HG03159 (cell line): Measurements from ENCODE around the gene QSOX2.

Source experiments
- ATAC-seq: cut with Tn5 transposase; IDR thresholded peaks from one replicate; pipeline ENCODE4 v1.9.1; 2021; ENCODE audit warnings: mild to moderate bottlenecking, moderate library complexity; ENCODE audit not compliant: unreplicated experiment

Gene QSOX2

DNA sequence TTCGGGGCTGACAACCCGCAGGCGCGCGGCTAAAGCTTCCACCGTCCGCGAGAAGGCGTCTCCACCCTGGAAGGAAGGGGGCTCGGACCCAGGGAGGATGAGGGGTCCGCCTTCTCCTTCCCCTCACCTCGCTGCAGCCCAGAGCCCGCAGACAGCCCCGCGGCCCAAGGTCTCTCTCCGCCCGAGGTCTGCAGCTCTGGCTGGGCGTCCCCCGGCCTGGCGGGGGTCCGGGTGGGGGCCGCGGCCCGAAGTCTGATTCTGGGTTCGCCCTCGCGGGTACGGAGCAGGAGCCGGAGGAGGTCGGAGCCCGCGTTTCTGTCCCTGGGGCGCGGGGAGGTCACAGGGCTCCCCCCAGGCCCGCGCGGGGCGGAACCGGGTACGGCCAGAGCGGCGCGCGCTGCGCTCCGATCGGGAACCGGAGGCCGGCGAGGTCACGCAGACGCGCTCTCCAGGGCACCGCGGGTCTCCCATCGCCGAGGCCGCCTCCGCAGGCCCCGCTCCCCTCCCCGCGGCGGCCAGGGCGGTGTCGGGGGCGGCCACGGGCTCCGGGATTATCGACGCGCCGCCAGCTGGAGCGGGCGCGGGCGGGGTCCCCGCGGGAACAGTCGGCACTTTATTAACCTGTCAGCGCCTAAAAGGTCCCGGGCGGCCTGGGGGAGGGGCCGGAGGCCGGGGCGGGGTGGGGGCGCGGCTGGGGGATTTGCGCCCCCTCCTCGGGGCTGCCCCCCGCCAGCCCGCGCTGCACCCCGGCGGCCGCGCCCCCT lies 52.3 kb downstream of the QSOX2 start:
- no peak for ATAC-seq

GRCh38 chr9:136192289-136193126 lies 53.1 kb downstream of the QSOX2 start:
- no peak for ATAC-seq

DNA sequence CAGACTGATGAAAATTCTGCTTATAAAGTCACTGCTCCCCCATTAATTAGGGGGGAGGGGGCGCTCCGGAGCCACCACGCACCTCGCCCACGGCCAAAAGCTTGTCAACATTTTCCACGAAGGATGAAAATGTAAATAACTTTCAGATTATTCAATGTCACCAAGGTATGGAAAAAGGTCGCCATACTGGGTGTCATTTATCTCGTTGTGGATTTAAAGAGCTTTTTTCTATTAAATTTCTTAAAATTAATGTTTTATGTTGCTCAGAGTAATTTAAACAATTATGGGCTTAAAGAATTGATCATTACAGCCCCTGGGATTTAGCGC lies 53.7 kb downstream of the QSOX2 start:
- ATAC-seq = no peak

DNA sequence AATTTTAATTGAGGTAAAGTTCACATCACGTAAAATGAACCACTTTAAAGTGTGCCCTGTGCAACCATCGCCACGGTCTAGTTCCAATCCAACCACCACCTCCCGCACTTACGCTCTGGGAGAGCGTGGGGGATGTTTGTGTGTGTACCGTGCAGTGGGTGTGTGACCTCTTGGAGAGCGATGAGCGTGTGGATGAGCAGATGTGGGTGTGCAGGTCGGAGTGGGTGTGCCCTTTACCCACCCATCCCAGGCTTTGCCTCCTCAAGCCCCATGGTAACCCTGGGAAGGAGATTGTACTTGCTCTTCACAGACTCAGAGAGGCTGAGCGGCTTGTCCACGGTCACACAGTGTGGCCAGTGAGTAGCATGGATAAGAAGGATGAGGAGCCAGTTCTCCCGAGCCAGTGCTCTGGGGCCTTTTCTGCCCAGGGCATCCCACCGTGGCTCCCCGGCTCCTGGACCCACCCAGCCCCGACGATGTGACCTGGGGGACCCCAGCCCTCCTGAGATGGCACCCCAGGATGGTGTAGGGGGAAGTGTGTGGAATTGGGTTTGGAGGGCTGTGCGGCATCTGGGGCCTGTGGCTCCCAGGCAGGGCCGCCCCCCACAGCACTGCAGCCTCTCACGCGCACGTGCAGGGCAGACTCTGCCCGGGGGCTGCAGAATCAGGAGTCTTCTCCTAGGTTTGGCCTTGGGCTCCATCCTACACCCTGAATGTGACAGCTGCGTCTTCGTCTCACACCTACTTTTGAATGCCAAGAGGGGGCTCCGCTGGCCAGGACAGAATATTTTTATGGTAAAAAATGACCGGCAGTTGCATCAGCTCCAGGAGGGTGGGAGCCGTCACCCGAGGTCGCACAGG lies 54.3 kb downstream of the QSOX2 start:
- no peak for ATAC-seq

DNA sequence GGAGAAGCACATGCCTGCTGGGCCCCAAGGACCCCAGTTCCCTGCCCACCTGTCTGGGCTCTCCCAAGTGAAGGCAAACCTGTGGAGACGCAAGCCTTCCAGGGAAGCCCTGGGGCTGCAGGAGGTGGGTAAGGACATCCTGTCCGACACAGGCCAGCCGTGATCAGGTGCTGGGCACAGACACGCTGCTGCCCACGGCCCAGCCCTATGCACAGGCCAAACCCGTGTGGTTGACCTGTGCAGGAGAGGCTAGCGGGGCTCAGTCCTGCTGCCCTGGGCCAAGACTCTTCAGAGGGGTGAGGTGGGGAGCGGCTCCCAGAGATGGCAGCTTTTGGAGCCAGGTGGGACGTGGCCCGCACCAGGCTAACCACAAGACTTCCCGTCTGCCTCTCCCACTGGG lies 55.0 kb downstream of the QSOX2 start:
- ATAC-seq = no peak

DNA sequence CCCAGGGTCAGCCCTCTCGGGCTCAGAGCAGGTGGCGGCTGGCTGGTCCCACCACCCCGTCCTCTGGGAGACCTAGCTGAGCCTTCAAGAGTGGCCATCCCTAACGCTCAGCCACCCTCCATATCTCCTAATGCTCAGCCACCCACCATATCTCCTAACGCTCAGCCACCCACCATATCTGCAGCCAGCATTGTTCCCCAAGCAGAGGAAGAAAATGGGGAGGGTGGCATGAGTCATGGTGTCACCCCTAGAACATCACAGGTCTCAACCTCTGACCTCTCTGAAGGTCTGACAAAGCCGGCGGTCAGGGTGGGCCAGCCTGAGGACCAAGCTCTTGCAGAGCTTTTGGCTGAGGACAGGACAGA lies 55.4 kb downstream of the QSOX2 start:
- ATAC-seq = no peak

GRCh38 chr9:136189394-136190236 lies 56.0 kb downstream of the QSOX2 start:
- ATAC-seq = no peak

GRCh38 chr9:136187683-136188586 lies 57.7 kb downstream of the QSOX2 start:
- ATAC-seq = no peak

DNA sequence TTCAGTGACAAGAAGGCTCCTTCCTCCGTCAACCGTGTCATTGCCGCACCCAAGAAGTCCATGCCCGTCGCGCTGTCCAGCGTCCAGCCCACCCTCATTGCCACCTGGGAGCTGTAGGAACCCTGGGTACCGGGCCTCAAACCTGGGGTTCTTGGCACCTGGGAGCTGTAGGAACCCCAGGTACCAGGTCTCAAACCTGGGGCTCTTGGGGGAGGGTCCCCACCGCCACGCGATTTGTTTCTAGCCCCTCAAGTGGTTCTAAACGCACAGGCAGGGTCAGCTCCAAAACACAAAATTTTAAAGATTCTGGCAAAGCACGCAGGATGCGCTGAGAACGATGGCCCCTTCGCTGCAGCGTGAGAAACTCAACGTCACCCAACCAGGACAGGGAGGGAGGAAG lies 58.4 kb downstream of the QSOX2 start:
- ATAC-seq = no peak

DNA sequence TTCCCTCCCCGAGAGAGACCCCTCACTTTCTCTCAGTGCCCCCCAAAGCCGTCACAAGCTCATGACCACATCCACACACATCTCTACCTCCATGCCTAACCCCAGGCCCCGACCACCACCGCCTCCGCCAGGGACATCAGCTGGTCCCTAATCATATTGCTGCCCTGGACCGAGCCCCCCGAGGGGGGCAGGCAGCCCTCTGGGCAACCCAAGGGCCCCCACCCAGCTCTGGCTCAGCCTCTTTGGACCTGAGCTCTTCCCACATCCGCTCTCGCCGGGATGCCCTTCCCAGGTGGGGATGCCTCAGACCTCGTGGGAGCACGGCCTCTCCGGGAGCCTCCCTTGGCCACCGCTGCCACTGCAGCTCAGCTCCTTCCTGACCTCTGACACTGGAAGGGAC lies 59.2 kb downstream of the QSOX2 start:
- no peak for ATAC-seq

- no peak for ATAC-seq
Measured at GRCh38 chr9:136185596-136186366, 59.8 kb downstream of the QSOX2 start.

- no peak for ATAC-seq
Measured at GRCh38 chr9:136185066-136185465, 60.5 kb downstream of the QSOX2 start.

DNA sequence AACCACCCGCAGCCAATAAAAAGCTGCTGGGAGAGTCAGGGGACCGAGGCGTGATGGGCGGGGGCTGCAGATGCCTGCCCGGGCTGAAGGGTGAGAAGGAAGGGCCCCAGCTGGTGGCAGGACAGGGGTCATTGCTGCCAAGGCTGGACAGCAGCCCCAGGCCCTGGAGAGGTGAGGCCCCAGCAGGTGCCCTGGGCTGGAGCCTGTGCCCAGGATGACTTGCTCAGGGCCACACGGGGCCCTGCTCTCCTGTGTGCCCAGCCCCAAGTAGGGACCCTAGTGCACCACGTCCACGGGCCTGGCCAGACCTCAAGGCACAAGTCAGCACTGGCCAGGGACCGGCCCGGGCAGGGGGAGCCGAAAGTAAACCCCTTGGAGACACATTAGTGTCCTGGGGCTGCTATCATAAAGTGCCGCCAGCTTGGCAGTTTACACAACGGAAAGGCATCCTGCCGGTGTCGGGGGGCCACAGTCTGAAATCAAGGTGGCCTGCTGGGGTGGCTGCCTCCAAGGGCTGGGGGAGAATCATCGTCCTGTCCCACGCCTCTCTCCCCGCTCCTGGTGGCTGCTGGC lies 62.7 kb downstream of the QSOX2 start:
- no peak for ATAC-seq

- ATAC-seq = no peak
Measured at GRCh38 chr9:136182420-136182787, 63.2 kb downstream of the QSOX2 start.

GRCh38 chr9:136181784-136182419 lies 63.7 kb downstream of the QSOX2 start:
- no peak for ATAC-seq

GRCh38 chr9:136180586-136180985 lies 65.0 kb downstream of the QSOX2 start:
- no peak for ATAC-seq

- no peak for ATAC-seq
Measured at GRCh38 chr9:136179761-136180160, 65.9 kb downstream of the QSOX2 start.

DNA sequence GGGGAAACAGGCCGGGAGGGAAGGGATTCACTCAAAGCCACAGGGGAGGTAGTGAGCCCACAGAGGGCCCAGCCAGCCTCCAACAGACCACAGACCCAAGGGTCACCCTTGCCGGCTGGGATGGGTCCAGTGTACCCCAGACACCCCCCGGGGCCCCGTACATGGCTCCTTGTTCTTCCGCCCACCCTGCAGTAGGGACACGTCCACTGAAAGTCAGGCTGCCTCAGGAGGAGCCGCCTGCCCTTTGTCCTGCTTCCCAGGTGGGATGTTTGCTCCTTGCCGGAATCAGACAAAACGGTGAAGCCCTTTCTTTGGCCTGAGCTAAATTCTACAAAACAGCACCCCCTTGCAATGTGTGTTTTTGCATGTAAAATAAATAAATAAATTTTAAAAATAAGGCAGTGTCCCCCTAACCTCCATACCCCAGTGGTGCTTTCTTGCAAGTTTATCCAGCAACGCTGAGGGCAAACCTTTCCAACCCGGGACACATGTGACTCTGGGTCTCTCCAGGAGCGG lies 66.5 kb downstream of the QSOX2 start:
- no peak for ATAC-seq
